Endothelial cell of umbilical vein (primary cell): ENCODE results near the gene RO60. TPM values are rescaled to one million over a fixed set of nuclear protein-coding genes. Genes with fewer than 3 reads are reported as not detected.
A peak's percentile ranks its signal among the peaks of the same experiment; 100 is the strongest.

ENCODE experiments used
- BruUV-seq: library from RNA; stranded (reverse); fragments of 400-500 nt; replicated peaks from 2 replicates; lab custom pipeline; 2021; lab: Mats Ljungman, UMichigan
- CTCF ChIA-PET: fragments of 300-600, 350-600 bp; sonication (Branson Sonifier 250); formaldehyde crosslinking; loops from one replicate; lab custom pipeline; 2021; ENCODE audit warnings: antibody characterized with exemption, inconsistent platforms; lab: Charles Lee
- POLR2A ChIA-PET: fragments of 300-600, 350-600 bp; sonication (Branson Sonifier 250); formaldehyde crosslinking; loops from one replicate; lab custom pipeline; 2021; ENCODE audit warnings: antibody characterized with exemption, inconsistent platforms; lab: Charles Lee
- DNase-seq: peaks from one replicate; pipeline ENCODE4 v3.0.0-alpha.2; 2011; ENCODE audit warnings: low read depth, low spot score
- FAIRE-seq: peaks from 2 replicates; lab custom pipeline; 2011; peaks lifted over from hg19 to GRCh38; lab: Jason Lieb, UNC
- H2AFZ ChIP-seq: 2 replicates; pipeline ENCODE4 v1.6.0; 2012; ENCODE audit warnings: low read depth, low read length, control low read depth, inconsistent platforms
- H3K27ac ChIP-seq: 2 replicates; pipeline ENCODE4 v1.5.1; 2011; ENCODE audit warnings: low read depth, mild to moderate bottlenecking, control low read depth, low read length, moderate library complexity; ENCODE audit not compliant: insufficient read depth
- H3K27me3 ChIP-seq, 2 experiments: 2 replicates each; pipeline versions ENCODE4 v1.6.0 to v1.6.1; 2011; ENCODE audit warnings: low read length in 2 of 2, mixed read lengths in 1 of 2; ENCODE audit not compliant: control insufficient read depth in 2 of 2, insufficient read depth in 2 of 2
- H3K36me3 ChIP-seq, 2 experiments: 2 replicates in 1 of 2; 3 replicates in 1 of 2; pipeline ENCODE4 v1.5.1; 2011; ENCODE audit warnings: low read length in 2 of 2, mild to moderate bottlenecking in 1 of 2, moderate library complexity in 1 of 2; ENCODE audit not compliant: control insufficient read depth in 2 of 2, insufficient read depth in 2 of 2; ENCODE audit errors: extremely low read depth in 1 of 2
- H3K4me1 ChIP-seq: 3 replicates; pipeline ENCODE4 v1.5.1; 2011; ENCODE audit warnings: mild to moderate bottlenecking, low read length; ENCODE audit not compliant: control insufficient read depth, insufficient read depth; ENCODE audit errors: extremely low read depth
- H3K4me2 ChIP-seq: 2 replicates; pipeline ENCODE4 v1.6.1; 2011; ENCODE audit warnings: low read length, control low read depth, mixed read lengths; ENCODE audit not compliant: insufficient read depth
- H3K4me3 ChIP-seq, 3 experiments: fragments of 200-600 bp in 1 of 3; sonication (generic), shearing (Covaris generic) in 1 of 3; replicated peaks in 1 of 3; 2 replicates each; pipeline ENCODE4 v1.5.1; 2011 to 2016; ENCODE audit warnings: control low read depth in 3 of 3, low read length in 3 of 3, mild to moderate bottlenecking in 2 of 3, inconsistent platforms in 1 of 3, low read depth in 1 of 3, moderate library complexity in 1 of 3; ENCODE audit not compliant: insufficient read depth in 1 of 3
- H3K79me2 ChIP-seq: 2 replicates; pipeline ENCODE4 v1.6.0; 2012; ENCODE audit warnings: low read length, inconsistent platforms; ENCODE audit not compliant: control insufficient read depth, insufficient read depth
- H3K9ac ChIP-seq: replicated peaks from 2 replicates; pipeline ENCODE3; 2011; ENCODE audit warnings: low read length, control low read depth; ENCODE audit not compliant: insufficient read depth; ENCODE audit errors: extremely low read depth
- H3K9me1 ChIP-seq: replicated peaks from 3 replicates; pipeline ENCODE4 v1.6.0; 2011; ENCODE audit warnings: mild to moderate bottlenecking, low read length; ENCODE audit not compliant: control insufficient read depth, insufficient read depth; ENCODE audit errors: extremely low read depth
- H3K9me3 ChIP-seq: replicated peaks from 2 replicates; pipeline ENCODE4 v1.5.1; 2012; ENCODE audit warnings: low read length, inconsistent platforms; ENCODE audit not compliant: control insufficient read depth, insufficient read depth
- H4K20me1 ChIP-seq: replicated peaks from 2 replicates; pipeline ENCODE3; 2011; ENCODE audit warnings: mild to moderate bottlenecking, low read length; ENCODE audit not compliant: control insufficient read depth, insufficient read depth; ENCODE audit errors: extremely low read depth
- CTCF ChIP-seq, 2 donors: IDR thresholded peaks; 1 replicate in 1 of 2; 2 replicates in 1 of 2; pipeline ENCODE4 v1.5.1; 2011; ENCODE audit warnings: low read length in 2 of 2, mild to moderate bottlenecking in 2 of 2, moderate library complexity in 2 of 2, control low read depth in 1 of 2, inconsistent platforms in 1 of 2, low read depth in 1 of 2; ENCODE audit not compliant: insufficient read depth in 1 of 2; ENCODE audit errors: extremely low read depth in 1 of 2
- EZH2 ChIP-seq: IDR thresholded peaks from 2 replicates; pipeline ENCODE4 v1.6.1; 2012; ENCODE audit warnings: borderline replicate concordance, low read depth, mild to moderate bottlenecking, moderate library complexity, low read length, inconsistent platforms; ENCODE audit not compliant: severe bottlenecking
- FOS ChIP-seq: IDR thresholded peaks from 2 replicates; pipeline ENCODE4 v1.6.1; 2011; ENCODE audit warnings: mild to moderate bottlenecking, low read length, moderate library complexity, borderline replicate concordance; ENCODE audit not compliant: insufficient read depth
- GATA2 ChIP-seq: IDR thresholded peaks from 2 replicates; pipeline ENCODE4 v1.7.0; 2011; ENCODE audit warnings: low read depth, mild to moderate bottlenecking, moderate library complexity, mixed read lengths, low read length; ENCODE audit not compliant: insufficient read length, insufficient read depth
- JUN ChIP-seq: IDR thresholded peaks from 2 replicates; pipeline ENCODE4 v1.6.1; 2011; ENCODE audit warnings: borderline replicate concordance, low read depth; ENCODE audit not compliant: insufficient read length, insufficient read depth
- MAX ChIP-seq: IDR thresholded peaks from 2 replicates; pipeline ENCODE4 v1.6.1; 2011; ENCODE audit not compliant: insufficient read depth, insufficient read length
- MYC ChIP-seq: IDR thresholded peaks from one replicate; pipeline ENCODE4 v1.6.1; 2011; ENCODE audit warnings: mild to moderate bottlenecking, low read depth, low read length
- POLR2A ChIP-seq: IDR thresholded peaks from 2 replicates; pipeline ENCODE4 v1.6.1; 2012; ENCODE audit warnings: low read depth, mild to moderate bottlenecking, control low read depth, low read length
- POLR2AphosphoS5 ChIP-seq: IDR thresholded peaks from 2 replicates; pipeline ENCODE4 v1.6.1; 2012; ENCODE audit warnings: low read depth, mild to moderate bottlenecking, control low read depth, low read length, moderate library complexity; ENCODE audit not compliant: insufficient read depth
- dilution Hi-C: fragments of 300-500 bp; cut with MboI; formaldehyde crosslinking; loops from one replicate; pipeline ENCODE4 v1.15.0; 2019; ENCODE audit warnings: low sequenced_read_pairs; ENCODE audit not compliant: extremely low pct_ligation_motif_present
- intact Hi-C: fragments of 100-400 bp; cut with micrococcal nuclease; formaldehyde crosslinking; loops from one replicate; pipeline ENCODE4 v1.10.0; 2022
- polyA plus RNA-seq, 4 experiments: library from polyadenylated mRNA; depleted of rRNA in 3 of 4; stranded (reverse) in 3 of 4; unstranded in 1 of 4; fragments of >200 nt; gene quantifications; 2 replicates each; pipeline versions ENCODE4 v1.2.1 to v1.2.3, GENCODE V29; 2011 to 2012; ENCODE audit warnings: missing spikeins in 1 of 4
- total RNA-seq: library from RNA; stranded (reverse); gene quantifications from 2 replicates; pipeline ENCODE4 v1.2.3, GENCODE V29; 2021

Gene RO60
- total and polyA plus RNA-seq, 2 donors (not counting 3 experiments of a cell fraction or from before 2014, with no cell fraction given) = 11.1 to 60.3 TPM

- Histone ChIP-seq H4K20me1 (no peaks in the 10 kb centered on the region), H3K9ac (peak overlapping the region; percentile 84), H3K4me1 (peaks cover 15% of the 10 kb centered on the region), H3K4me3 (peak overlapping the region; percentile 31 to 66 (median 58)), H3K27ac (peak overlapping the region; percentile 34), H3K79me2 (peaks cover 22% of the 10 kb centered on the region), H3K36me3 (no peaks in the 10 kb centered on the region), H3K9me1 (no peaks in the 10 kb centered on the region), H3K27me3 (no peaks in the 10 kb centered on the region), H2AFZ (peak overlapping the region; percentile 87), H3K9me3 (no peaks in the 10 kb centered on the region), H3K4me2 (peak overlapping the region; percentile 72)
- intact Hi-C loops (loop anchor here (1.0 kb wide), 2 partner anchors 16 to 46 kb away; partner anchors contain the start of genes RO60 and UCHL5), dilution Hi-C loops (no loop called here)
- CTCF ChIA-PET = interaction anchor here (1.0 to 3.5 kb wide), 6 partner anchors 10 to 632 kb away, joined by 3 to 49 read pairs (median 6); partner anchors contain the start of genes CDC73, RO60 and UCHL5
- DNase-seq = no peak
- POLR2A ChIA-PET = interaction anchor here (0.9 to 1.6 kb wide), 3 partner anchors 10 to 47 kb away, joined by 4 to 5 read pairs (median 4); partner anchors contain the start of genes CDC73, RO60 and UCHL5
- FAIRE-seq = peak; percentile 28
- TF ChIP-seq CTCF (IDR thresholded peaks at IDR 0.05; ENCODE audit: extremely low read depth in 1 of 2, insufficient read depth in 1 of 2, low read depth in 1 of 2, low read length in 2 of 2) (no peak), GATA2 (no peak), EZH2 (no peak), POLR2A (no peak), FOS (no peak), MYC (no peak), POLR2AphosphoS5 (no peak), JUN (no peak), MAX (no peak)
- TSS peak; percentile 91 for BruUV-seq
These were observed 46.4 kb downstream of the RO60 start for GRCh38 chr1:193105821-193106177.
